GM21381 (cell line): Measurements from ENCODE around the gene SLC17A3.

ENCODE experiments used
- ATAC-seq: cut with Tn5 transposase; IDR thresholded peaks from one replicate; pipeline ENCODE4 v1.9.1; 2021; ENCODE audit warnings: mild to moderate bottlenecking, moderate library complexity; ENCODE audit not compliant: unreplicated experiment

The SLC17A3 gene, protein sequence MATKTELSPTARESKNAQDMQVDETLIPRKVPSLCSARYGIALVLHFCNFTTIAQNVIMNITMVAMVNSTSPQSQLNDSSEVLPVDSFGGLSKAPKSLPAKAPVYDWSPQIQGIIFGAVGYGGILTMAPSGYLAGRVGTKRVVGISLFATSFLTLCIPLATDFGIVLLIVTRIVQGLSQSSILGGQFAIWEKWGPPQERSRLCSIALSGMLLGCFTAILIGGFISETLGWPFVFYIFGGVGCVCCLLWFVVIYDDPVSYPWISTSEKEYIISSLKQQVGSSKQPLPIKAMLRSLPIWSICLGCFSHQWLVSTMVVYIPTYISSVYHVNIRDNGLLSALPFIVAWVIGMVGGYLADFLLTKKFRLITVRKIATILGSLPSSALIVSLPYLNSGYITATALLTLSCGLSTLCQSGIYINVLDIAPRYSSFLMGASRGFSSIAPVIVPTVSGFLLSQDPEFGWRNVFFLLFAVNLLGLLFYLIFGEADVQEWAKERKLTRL

GRCh38 chr6:25874118-25874517 lies at the start of gene SLC17A3:
TSS of gene SLC17A3 (minus strand) at chr6:25874243. CDS start at chr6:25868387, 5,856 bp downstream.
- no peak for ATAC-seq

GRCh38 chr6:25922301-25922700 lies 48.3 kb upstream of the SLC17A3 start:
- ATAC-seq: no peak

DNA sequence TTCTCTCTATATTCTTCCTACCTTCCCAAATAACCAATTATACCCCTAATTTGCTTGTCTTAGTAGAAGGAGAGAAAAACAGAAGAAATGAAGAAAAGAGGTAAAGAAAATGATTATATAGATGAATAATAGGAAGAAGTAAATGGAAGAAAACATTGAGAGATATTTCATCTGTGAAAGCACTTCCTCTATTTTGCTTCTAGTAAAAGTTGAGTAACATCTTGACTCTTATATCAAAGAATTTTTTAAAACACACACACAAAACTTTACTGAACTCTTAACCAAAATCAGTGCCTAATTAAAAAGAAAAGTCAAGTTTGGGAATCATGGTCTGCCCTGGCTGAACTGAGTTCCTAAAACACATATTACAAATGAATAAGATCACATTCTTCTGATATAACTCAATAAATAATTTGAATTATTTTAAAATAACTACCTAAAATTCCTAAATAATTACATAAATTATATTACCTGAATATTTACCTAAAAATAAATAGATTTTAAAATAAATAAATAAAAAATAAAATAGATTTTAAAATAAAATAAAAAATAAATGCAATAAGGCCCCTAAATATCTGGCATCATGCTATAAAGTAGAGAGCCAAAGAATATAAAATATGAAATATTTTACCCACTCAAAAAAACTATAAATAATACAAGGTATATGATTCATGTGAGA lies 47.6 kb upstream of the SLC17A3 start:
- no peak for ATAC-seq

DNA sequence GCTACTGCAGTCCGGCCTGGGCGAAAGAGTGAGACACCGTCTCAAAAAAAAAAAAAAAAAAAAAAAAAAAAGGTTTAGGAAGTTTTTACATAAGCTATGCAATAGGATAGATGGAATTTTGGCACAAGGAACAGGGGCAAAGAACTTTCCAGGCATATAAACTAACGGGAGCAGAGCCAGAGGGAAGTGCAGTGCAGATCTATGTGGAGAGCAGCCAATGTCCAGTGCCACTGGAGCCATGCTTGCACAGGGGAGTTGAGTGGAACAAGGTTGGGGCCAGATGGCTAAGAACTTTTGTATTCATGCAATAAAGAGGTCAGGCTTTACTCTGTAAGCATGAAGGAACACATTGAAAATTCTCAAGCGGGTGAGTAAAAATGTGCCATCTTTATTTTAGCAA lies 45.6 kb upstream of the SLC17A3 start:
- no peak for ATAC-seq

GRCh38 chr6:25918083-25918683 lies 44.1 kb upstream of the SLC17A3 start:
- ATAC-seq: no peak

- ATAC-seq: no peak
These were observed 42.9 kb upstream of the SLC17A3 start for GRCh38 chr6:25916789-25917490.

GRCh38 chr6:25916330-25916729 lies 42.3 kb upstream of the SLC17A3 start:
- ATAC-seq: no peak

GRCh38 chr6:25913741-25914140 lies 39.7 kb upstream of the SLC17A3 start:
- no peak for ATAC-seq

- ATAC-seq: no peak
These were observed 37.3 kb upstream of the SLC17A3 start for GRCh38 chr6:25911351-25911750.

- ATAC-seq: no peak
These were observed 33.5 kb upstream of the SLC17A3 start for GRCh38 chr6:25907475-25908014.

GRCh38 chr6:25903467-25904099 lies 29.5 kb upstream of the SLC17A3 start:
- no peak for ATAC-seq

DNA sequence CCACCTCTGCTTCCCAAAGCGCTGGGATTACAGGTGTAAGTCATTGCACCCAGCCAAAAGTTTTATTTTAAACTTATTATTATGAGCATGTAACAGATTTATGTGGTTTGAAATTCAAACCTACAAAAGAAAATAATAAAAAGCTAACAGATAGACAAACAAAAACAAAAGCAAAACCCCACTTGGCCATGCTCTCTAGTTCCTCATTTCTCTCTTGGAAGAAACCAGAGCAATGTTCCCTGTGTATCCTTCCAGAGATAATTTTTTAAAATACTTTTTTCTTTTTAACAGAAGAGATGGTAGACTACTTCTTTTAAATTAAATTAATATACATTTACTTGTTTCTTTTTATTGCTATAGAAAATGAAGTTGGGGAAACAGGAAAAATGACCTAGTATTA lies 28.0 kb upstream of the SLC17A3 start:
- no peak for ATAC-seq

DNA sequence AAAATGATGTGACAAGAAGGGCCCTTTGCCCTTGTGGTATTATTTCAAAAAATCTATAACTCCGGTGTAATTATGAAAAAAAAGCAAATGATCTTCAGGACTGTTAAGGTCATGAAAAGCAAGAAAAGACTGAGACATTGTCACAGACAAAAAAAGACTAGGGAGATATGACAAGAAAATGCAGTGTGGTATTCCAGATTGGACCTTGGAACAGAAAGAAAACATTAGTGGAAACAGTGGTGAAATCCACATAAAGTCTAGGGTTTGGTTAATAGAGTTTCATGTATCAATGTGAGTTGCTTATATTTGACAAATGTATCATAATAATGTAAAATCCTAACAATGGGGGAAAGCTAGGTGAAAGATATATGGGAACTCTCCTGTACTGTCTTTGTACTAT lies 26.8 kb upstream of the SLC17A3 start:
- ATAC-seq: no peak

DNA sequence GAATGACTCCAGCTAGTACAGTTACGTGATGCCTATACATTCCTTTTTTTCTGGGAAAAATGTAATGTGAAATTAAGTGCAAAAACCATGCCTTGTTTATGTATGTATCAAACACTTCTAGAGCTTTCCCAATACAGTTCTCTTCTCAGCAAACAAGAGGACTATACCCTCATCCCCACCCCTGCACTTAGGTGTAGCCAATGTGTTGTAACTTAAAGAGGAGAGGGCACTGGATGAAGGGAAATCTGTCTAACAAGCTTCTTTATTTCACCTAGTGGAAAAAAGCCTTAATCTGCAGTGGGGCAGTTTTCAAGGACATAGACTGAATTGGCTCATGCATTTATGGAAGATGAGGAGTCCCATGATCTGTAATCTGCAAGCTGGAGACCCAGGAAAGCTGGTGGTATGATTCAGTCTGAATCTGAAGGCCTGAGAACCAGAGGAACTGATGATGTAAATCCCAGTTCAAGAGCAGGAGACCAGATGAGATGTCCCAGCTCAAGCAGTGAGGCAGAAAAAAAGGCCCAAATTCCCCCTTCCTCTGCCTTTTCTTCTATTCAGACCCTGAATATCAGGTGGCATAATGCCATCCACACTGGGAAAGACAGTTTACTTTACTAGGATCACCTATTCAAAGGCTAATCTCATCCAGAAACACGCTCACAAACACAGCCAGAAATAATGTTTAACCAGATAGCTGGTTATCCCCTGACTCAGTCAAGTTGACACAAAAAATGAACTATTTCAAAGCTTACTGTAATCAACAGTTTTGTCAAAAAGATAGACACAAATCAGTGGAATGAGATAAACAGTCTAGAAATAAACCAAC lies 25.8 kb upstream of the SLC17A3 start:
- ATAC-seq: no peak

- no peak for ATAC-seq
These were observed 25.1 kb upstream of the SLC17A3 start for GRCh38 chr6:25899123-25899522.

- ATAC-seq: no peak
These were observed 24.4 kb upstream of the SLC17A3 start for GRCh38 chr6:25898289-25898977.

GRCh38 chr6:25896252-25896651 lies 22.2 kb upstream of the SLC17A3 start:
- no peak for ATAC-seq

GRCh38 chr6:25895771-25896170 lies 21.7 kb upstream of the SLC17A3 start:
- ATAC-seq: no peak

DNA sequence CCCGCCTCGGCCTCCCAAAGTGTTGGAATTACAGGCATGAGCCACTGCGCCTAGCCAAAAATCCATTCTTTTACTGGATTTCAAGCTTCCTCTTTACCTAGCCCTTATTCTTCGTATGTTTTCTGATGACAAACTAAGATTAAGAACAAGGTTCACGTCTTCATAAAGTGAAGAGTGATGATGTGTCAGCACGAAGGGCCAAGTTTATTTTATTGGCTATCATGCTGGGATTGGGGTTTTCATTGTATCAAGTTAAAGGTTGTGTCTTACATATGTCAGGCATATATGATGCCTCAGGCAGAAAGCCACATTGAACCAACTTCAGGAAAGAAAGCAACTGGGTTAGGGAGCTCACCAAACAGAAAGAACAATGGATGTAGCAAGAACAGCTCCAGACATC lies 19.7 kb upstream of the SLC17A3 start:
- ATAC-seq: no peak
